DMS153 treated with DMSO at 0.1 percent for 48 hours (cell line): ENCODE data around the gene USP37.

Experiments used
- DNase-seq: peaks from one replicate; lab custom pipeline; 2025; ENCODE audit not compliant: unreplicated experiment; lab: John Stamatoyannopoulos, UW

The USP37 gene

DNA sequence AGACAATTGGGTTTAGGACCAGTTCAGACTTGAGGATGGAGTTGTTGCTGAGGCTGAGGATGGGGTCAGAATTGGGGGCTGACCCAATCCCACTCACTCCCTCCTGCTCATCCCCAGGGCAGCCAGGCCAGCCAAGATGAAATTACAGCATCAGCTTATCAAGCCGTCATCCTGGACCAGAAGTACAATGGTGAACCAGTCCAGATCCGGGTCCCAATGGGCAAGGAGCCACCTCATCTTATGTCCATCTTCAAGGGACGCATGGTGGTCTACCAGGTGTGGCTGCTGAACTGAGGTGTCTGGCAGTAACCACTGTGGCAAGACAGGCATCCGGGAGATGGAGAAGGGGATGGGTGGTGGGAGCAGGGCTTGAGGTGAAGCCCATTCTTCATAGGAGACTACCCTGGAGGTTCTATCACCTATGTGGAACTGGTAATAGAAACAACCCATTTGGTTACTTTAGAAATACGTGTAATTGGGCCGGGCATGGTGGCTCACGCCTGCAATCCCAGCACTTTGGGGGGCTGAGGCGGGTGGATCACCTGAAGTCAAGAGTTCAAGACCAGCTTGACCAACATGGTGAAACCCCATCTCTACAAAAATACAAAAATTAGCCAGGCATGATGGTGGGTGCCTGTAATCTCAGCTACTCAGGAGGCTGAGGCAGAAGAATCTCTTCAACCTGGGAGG, 135.3 kb downstream of the USP37 start:
- no peak for DNase-seq

DNA sequence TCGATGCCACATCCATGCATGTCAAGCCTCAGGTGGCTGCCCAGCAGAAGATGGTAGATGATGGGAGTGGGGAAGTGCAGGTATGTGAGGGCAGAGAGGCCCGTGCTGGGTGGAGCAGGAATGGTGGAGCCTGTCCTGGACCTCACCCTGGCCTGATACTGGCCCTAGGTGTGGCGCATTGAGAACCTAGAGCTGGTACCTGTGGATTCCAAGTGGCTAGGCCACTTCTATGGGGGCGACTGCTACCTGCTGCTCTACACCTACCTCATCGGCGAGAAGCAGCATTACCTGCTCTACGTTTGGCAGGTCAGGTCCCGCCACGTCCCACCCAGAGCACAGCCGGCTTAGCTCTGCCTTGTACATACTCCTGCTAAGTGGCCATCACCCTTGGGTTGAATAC, 136.3 kb downstream of the USP37 start:
- no peak for DNase-seq

DNA sequence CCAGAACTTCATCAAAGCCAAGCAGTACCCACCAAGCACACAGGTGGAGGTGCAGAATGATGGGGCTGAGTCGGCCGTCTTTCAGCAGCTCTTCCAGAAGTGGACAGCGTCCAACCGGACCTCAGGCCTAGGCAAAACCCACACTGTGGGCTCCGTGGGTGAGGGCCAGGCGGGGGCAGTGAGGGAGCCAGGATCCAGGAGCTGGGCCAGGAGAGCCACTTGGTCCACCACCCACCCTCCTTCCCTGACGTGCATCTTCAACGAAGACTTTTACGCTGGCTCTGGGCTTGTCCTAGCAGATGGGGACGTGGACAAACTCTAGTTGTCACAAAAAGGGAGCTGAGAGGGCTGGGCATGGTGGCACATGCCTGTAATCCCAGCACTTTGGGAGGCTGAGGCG, 137.4 kb downstream of the USP37 start:
- no peak for DNase-seq

DNA sequence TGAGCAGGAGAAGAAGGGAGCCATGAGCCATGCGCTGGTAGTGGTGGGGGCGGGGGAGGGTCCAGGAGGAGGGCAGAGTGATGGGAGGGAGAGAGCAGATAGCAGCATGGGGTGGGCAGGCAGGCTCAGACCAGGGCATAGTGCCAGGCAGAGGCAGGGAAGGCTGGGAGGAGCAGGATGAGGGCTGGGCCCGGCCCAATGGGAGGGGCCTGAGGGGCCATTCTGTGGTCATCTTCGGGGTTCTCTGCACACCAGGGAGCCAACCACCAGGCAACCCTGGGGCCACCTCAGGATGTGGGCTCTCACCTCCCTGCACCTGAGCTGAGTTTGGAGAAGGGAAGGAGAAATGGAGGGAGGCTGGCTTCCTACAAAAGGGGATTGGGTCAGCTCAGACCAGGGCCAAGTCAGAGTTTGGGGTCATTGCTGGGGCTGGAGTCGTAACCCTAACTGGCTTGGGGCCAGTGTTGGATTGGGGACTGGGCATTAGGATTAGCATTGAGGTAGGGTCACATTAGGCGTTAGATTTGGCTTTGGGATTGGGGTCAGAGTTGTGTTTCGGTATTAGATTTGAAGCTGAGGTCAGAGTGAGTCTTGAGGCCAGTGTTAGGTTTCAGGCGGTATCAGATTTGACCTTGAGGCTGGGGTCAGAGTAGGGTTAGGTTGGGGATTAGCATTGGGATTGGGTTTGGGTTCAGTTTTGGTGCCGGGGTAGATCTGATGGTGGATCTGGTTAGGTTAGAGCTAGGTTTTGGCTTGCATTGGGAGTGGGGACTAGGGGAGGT, 138.0 kb downstream of the USP37 start:
- DNase-seq: no peak

DNA sequence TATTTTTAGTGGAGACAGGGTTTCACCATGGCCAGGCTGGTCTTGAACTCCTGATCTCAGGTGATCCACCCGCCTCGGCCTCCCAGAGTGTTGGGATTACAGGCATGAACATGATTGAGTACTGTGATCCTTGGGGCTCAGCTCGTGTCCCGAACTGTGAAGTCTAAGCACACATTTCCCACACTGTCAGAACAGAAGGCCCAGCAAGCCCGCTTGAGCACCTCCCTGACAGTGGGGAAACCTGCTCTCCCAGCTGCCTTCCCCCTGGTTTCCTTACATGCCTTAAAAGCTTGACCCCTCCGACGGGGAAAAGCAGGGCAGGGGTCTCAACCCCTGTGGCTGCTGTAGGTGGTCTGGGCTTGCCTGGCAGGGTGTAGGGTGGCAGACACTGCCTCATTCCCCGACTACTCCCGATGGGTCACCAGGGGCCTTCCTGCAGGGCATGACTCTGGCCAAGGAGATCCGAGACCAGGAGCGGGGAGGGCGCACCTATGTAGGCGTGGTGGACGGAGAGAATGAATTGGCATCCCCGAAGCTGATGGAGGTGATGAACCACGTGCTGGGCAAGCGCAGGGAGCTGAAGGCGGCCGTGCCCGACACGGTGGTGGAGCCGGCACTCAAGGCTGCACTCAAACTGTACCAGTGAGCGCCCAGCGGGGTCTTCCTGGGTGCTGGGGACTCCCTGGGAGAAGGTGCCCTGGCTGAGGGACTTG, 139.1 kb downstream of the USP37 start:
- DNase-seq: no peak

DNA sequence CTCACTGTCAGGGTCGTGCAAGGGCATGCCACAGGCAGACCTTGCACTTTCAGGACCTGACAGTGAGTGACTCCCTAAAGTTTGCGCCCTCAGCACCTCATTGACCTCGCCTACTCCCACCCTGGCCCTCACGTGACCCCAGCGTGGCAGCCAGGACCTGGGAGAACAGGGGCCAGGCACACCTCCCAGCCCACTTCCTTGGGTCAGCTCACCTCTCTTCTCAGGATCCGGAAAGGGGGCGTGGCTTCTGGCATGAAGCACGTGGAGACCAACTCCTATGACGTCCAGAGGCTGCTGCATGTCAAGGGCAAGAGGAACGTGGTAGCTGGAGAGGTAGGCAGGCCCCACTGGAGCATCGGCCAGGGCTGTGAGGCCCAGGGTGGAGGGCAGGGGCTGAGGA, 140.4 kb downstream of the USP37 start:
- no peak for DNase-seq

DNA sequence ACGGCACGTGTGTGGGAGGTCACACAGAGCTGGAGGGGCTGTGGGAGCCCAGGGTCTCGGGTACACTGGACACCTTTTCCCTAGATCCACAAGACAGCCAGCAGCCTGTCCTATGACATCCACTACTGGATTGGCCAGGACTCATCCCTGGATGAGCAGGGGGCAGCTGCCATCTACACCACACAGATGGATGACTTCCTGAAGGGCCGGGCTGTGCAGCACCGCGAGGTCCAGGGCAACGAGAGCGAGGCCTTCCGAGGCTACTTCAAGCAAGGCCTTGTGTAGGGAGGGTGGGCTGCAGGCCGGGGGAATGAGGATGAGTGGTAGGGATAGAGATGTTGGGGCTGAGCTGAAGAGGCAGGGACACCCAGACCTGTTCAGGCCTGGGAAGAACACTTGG, 142.6 kb downstream of the USP37 start:
- no peak for DNase-seq

DNA sequence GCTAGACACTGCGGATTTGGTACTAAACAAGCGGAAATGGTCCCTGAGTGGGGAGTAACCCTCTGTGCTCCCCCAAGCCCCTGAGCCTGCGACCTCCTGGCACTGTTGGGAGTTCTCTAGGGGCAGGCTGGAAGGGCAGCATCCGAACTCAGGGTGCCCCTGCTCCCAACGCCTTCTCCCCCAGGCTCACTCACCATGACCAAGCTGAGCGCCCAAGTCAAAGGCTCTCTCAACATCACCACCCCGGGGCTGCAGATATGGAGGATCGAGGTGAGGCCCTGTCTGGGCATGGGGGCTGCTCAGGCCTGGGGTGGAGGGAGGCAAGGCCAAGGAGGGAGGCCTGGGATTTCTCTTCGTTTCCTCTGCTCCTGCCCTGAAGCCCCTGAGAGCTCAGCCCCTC, 144.6 kb downstream of the USP37 start:
- no peak for DNase-seq

DNA sequence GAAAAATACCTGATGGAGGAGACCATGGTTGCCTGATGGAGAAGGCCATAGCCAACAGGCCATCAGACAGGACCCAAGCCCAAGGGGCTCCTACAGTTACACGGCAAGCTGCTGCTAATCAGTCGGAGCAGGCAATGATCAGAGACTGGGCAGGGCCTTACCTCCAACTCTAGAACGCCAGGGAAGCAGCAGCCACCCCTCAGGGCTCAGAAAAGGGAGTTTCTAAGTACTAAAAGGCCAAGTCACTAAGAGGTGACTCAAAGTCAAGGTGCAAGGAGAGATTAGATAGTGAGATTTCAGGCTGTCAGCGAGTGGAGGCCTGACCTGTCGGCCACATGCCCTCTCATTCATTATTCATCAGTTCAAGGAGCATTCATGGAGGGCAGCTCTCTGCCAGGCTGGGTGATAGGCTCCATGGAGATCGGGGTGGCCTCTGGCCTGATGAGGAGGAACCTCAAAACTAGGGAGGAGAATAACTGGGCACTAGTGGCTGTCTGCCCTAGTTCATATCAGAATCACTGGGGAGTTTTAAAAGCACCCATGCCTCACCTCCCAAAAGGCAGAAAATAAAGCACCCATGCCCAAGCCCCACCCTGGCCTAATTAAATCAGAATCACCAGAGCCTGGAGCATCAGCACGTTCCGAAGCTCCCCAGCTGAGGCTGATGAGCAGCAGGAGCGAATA, 145.6 kb downstream of the USP37 start:
- DNase-seq: no peak

DNA sequence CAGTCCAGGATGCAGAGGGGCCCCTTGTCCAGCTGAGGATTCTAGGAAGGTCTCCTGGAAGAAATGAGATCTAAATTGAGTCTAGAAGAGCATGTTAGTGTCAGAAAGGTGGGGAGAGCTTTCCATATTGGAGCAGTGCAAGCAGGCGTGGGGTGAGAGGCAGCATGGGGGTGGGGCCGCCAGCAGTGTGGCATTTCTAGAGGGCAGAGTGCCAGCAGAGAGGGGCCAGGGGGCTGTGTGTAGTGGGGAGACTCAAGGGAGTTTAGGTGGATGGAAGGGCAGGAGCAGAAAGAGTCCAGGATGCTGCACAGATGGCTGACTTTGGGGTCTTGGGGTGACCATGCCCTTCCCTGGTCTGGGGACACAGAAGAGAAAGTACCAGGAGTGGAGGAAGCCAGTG, 147.1 kb downstream of the USP37 start:
- no peak for DNase-seq

DNA sequence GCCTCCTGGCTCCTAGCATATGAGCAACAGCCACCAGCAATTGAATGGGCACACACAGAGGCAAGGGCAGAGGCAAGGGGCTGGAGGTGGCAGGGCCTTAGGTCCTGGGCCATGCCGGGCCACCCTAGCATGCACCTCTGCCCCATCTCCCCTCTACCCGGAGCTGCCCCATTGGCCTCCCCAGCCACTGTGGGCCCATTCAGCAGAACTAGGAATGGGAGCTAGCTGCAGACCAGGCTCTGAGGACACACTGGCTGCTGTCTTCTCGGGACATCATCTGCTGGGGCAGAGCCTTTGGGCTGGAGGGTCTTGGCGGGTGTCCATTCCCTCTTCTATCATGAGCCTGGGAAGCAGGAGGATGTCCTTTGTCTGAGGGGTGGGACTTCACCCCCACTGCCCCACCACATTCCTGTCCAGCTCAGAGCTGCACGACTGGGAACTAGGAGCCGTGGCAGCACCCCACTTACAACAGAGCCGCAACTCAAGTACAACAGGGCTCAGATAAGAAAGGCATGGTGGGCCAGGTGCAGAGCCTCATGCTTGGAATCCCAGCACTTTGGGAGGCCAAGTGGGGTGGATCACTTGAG, 148.4 kb downstream of the USP37 start:
- no peak for DNase-seq

DNA sequence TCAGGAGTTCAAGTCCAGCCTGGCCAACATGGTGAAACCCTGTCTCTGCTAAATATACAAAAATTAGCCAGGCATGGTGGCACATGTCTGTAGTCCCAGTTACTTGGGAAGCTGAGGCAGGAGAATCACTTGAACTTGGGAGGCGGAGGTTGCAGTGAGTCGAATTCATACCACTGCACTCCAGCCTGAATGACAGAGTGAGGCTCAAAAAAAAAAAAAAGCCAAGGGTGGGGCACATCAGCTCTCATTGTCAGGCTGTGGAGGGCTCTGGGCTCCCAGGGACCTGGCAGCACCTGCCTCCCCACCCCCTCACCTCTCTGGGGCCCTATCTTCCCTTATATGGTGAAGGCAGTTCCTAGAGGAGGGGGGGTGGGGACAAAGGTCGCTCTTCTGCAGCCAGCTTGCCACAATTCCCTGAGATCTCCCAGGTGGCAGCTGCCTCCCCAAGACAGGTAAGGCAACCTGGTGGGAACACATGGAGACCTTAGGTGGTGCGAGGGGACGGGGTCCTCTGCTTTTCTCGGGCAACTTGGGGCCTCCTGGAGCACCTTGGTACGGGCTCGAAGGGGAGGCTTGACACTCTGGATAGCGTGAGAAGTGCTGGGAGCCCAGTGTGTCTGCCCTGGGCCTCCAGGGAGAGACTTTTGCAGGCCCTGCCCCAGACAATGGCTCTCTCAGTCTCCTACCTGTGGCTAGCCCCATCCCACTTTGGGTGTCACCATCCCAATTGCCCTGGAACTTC, 149.3 kb downstream of the USP37 start, which contains the start of gene VIL1:
Gene VIL1 (plus strand): TSS at position 407 of the 742 bp plus-strand sequence. CDS start 4,656 bp downstream, outside the sequence.
- peak; percentile 8 for DNase-seq

DNA sequence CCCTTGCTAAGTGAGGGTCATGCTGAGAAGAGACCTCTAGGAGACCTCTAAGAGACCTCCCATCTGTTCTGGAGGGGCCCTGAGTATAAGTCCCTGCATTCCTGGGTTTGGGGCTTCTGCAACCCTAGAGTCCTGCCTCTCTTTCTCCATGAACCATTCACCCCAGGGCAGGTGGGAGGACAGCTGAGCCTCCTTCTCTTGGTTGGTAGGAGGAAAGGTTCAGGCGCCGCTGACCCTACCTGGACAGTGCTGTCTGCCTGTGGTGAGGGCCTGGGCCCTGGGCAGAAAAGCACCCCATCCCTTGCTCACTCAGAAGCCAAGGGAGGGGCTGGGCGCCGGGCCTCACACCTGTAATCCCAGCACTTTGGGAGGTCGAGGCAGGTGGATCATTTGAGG, 149.8 kb downstream of the USP37 start:
- no peak for DNase-seq

DNA sequence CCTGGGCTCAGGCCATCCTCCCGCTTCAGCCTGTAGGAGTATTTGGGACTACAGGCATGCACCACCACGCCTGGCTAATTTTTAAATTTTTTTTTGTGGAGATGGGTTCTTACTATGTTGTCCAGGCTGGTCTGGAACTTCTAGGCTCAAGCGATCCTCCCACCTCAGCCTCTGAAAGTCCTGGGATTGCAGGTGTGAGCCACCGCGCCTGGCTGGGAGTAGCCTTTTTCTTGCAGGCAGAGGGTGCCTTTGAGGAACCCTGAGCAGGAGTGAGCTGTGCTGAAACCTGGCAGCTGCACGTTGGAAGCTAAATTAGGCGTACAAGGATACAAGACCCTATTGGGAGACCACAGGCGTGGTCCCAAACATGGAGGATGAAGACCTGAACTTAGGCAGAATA, 160.4 kb downstream of the USP37 start:
- DNase-seq: no peak

DNA sequence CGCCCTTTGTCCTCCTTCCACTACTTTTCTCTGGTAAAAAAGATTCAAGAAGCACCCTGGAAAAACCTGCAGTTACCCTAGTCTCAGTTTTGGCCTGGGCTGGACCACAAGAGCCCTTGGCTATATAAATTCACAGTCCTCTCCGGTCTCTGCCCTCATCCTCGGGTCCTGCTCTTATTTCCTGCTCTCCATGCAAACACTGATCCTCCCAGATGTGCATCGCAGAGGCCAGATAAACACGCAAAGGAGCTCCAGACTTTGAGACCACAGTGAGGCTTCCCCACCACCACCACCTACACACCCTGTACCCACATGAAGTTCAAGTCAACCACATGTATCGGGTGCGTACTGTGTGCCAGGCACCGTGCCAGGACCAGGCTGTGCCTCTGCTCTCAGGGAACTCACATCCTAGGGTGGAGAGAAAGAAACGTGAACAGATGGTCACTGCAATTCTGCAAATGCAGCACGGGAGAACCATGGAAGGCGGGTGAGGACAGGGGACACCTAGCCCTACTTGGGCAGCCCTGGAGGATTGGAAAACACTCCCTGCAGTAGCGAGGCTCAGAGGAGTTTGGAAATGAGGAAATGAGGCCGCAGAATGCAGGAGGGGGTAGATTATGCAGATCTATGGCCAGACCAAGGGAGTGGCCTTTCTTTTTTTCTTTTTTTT, 161.1 kb downstream of the USP37 start:
- peak; percentile 49 for DNase-seq

DNA sequence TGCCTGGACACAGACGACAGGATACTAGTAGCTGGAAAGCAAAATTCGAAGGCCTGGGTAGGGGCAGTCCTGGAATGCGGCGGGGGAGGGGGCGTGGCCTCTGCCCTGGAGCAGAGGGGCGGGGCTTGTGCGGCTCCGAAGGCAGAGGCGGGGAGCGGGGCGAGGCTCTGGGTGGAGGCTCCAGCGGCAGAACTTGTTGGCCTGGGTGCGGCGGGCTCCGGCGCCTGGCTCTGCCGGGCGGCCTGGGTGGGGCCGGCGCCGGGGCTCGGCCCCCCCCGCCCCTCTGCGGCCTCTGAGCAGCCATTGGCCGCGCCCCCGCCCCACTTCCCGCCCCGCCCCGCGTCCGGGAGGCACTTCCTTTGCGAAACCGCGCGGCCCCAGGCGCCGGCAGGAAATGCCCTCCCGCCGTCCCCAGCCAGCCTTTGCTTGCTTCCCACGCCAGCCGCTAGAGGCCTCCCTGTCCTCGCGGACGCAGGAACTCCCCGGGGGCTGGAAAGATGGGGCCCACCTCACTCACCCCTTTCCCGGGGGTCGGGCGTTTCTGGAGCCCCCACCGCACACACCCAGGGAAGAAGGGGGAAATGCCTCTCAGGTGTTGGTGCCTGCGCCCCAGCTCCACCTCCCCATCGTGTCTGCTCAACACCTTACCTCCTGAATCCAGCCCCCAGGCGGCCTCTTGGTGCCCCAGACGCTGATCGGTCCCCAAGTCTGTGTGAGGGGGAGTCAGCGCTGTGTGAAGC, 161.8 kb downstream of the USP37 start:
- DNase-seq: peak; percentile 99

DNA sequence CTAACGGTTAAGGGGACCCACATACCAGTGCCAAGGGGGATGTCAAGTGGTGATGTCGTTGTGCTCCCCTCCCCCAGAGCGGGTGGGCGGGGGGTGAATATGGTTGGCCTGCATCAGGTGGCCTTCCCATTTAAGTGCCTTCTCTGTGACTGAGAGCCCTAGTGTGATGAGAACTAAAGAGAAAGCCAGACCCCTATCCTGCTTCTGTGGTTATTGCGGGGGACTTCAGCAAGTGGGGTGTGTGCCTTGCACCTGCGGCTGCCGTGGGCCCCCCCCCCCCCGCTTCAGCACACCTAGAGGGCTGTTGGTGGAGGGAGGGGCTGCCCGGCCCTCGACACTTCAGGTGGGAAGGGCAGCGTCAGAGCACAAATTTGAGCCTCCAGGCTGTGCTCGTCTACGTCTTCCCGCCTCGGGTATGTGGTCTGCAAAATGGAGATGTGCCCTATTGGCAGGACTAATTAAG, 162.4 kb downstream of the USP37 start:
- no peak for DNase-seq

DNA sequence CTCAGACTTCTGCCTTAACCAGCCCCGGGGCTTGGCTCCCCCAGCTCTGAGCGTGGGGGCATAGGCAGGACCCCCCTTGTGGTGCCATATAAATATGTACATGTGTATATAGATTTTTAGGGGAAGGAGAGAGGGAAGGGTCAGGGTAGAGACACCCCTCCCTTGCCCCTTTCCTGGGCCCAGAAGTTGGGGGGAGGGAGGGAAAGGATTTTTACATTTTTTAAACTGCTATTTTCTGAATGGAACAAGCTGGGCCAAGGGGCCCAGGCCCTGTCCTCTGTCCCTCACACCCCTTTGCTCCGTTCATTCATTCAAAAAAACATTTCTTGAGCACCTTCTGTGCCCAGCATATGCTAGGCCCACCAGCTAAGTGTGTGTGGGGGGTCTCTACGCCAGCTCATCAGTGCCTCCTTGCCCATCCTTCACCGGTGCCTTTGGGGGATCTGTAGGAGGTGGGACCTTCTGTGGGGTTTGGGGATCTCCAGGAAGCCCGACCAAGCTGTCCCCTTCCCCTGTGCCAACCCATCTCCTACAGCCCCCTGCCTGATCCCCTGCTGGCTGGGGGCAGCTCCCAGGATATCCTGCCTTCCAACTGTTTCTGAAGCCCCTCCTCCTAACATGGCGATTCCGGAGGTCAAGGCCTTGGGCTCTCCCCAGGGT, 162.9 kb downstream of the USP37 start:
- DNase-seq: no peak
